Lower leg skin (tissue), 3 donors: Measurements from ENCODE around the gene CDC42.

Source experiments
- CTCF ChIP-seq, 3 donors: fragments of 450-650 bp; IDR thresholded peaks; one replicate each; pipeline ENCODE4 v1.5.1; 2016; ENCODE audit warnings: antibody characterized with exemption in 3 of 3, mild to moderate bottlenecking in 3 of 3, moderate library complexity in 2 of 3
- POLR2A ChIP-seq, 2 donors: fragments of 450-650 bp; IDR thresholded peaks; one replicate each; pipeline ENCODE4 v1.6.1; 2016 to 2017; ENCODE audit warnings: antibody characterized with exemption in 2 of 2, mild to moderate bottlenecking in 1 of 2, moderate library complexity in 1 of 2

DNA sequence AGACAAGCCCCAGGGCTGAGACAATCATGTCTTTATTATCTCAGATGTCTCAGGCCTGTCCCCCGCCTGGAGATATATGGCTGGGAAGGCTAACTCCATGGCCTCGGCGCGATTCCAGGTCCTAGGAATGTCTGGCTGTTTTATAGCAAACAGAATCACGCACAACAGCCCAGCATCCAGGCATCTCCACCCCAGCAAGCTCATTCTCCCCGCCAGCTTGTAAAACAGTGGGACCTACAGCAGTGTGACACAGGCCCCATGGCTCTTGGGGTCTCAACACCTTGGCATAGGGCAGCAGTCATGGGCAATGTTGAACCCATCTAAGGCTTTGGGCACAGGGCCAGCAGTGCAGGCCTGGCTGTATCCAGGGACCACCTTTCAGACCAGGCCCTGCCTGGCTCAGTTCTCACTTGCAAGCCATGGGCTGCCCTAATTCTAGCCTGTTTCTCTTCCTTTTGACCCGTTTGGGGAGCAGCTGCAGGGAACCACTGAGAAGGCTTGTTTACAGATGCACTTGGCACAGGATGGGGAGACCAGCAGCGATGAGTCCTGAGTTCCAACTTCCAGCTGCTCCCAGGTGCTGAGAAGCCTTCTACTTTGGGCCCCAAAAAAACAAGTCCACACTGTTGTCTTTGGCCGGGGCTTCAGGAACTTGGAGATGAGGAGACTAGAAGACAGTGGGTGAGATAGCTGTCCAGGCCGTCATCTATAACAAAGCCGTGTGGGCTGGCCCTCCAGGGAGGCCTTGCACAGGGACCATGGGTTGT, 56.0 kb downstream of the CDC42 start:
- TF ChIP-seq POLR2A (IDR thresholded peaks at IDR 0.05) (no peak), CTCF (IDR thresholded peaks at IDR 0.05) (no peak)
